GDM1 (cell line): Measurements from ENCODE around the gene HSD17B14.

ENCODE experiments used
- DNase-seq: peaks from one replicate; lab custom pipeline; 2025; lab: John Stamatoyannopoulos, UW

The HSD17B14 gene

DNA sequence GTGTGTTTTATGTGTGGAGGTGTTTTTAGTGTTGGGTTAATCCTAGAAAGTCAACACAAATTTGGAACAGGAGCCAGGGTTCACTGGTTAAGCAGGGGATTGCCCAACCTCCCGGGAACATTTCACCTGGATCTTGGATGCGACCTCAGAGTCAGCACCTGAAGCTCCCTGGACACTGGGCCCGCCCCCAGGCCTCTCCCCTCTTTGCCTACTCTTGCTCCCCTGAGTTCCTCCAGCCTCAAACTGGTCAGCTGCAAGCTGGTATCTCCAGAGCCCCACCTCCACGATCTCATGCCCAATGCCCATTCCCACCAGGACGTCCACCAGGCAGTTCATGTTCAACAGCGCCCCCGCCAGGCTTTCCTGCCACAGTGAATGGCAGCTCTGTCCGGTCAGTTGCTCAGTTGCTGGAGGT lies 9.7 kb downstream of the HSD17B14 start:
- no peak for DNase-seq

DNA sequence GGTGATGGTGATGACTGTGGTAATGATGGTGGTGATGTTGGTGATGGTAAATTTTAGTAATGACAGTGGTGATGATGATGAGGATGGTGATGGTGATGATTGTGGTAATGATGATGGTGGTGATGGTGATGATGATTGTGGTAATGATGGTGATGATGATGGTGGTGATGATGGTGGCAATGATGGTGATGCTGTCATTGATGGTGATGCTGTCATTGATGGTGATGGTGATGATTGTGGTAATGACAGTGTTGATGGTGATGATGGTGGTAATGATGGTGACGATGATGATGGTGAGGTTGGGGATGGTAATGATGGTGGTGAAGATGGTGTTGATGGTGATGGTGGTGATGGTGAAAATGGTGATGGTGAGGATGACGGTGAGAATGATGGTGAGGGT lies 13.8 kb downstream of the HSD17B14 start:
- DNase-seq, result no peak

DNA sequence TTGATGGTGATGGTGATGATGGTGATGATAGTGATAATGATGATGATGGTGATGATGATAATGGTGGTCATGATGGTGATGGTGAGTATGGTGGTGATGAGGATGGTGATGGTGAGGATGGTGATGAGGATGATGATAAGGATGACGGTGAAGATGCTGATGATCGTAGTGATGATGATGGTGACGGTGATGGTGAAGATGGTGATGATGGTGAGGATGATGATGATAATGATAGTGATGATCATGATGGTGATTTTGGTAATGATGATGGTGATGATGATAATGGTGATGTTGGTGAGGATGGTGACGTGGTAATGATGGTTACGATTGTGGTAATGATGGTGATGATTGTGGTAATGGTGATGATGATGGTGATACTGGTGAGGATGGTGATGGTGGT lies 14.7 kb downstream of the HSD17B14 start:
- DNase-seq, result no peak

DNA sequence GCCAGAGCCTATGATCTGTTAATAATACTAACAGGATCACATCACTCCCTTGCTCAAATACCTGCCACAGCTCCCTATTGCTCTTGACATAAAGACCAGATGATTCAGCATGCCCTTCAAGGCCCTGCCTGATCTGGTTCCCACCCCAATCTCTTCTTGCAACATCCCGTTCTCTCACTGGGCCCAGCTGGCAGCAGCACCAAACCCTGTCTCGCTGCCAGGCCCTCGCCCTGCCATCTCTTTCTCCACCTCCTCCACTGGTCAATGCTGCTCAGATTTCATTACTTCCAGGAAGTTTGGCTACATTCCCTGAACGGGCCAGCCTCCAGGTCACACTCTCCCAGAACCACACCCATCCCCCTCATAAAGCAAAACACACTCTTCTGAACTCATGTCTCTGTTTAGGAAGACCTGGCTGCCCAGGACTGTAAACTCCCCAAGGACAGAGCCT lies 16.9 kb downstream of the HSD17B14 start:
- no peak for DNase-seq

DNA sequence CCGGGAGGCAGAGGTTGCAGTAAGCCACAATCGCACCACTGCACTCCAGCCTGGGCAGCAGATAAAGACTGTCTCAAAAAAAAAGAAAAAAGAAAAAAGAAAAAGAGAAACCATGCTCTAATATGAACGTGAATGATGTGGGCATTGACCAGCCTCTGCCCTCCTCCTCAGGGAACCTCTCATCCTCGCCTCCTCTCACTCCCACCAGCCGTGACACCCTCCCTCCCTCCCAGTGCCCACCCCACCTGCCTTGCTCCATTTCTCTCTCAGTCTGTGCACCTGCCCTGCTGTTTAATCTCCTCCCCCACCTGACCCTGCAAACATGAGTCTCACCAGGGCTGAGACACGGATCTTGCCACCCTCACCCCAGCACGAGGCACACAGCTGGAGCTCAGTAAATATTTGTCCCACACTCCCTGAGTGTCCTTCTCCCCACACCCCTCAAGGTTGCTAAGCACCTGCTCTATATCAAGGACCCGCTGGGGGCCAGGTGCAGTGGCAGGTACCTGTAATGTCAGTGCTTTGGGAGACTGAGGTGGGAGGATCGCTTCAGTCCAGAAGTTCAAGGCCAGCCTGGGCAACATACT lies 18.0 kb downstream of the HSD17B14 start:
- DNase-seq, result no peak

DNA sequence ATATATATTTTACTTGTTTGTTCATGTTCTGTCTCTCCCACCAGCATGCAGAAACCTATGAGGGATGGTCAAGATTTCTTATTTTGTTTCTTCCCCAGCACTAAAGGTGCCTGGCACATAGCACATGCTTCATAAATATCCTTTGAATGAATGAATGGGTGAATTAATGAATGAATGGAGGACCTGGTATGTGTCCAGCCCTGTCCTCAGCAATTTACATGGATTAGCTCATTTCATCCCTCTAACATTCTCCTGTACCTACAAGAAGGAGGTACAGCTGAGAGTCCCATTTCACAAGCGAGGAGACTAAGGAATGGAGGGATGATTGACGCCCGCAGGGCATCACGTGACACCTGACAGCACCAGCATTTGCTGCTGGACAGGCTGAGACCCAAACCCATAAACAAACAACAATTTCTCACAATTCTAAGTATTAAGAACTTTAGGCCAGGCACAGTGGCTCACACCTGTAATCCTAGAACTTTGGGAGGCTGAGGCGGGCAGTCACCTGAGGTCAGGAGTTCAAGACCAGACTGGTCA lies 18.6 kb downstream of the HSD17B14 start:
- no peak for DNase-seq

DNA sequence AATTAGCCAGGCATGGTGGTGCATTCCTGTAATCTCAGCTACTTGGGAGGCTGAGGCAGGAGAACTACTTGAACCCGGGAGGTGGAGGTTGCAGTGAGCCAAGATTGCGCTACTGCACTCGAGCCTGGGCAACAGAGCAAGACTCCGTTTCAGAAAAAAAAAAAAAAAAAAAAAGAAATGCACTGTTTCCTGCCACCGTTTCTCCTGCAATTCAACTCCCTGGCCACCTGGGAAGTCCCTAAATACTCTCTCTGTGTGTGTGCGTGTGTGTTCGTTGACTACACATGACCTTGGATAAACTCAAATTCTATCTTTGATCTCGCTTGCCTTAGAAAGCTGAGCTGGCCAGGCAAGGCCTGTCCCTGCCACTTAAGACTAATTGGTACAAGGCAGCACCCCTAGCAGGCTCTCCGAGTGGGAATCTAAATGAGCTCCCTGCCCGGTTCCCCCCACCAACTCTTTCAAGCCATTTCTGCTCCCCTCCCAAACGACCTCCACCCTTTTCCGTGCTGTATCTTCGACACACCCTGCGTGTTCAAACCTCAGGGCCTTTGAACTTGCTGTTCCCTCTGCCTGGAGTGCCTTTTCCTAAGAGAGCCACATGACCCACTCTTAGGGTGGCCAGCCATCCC lies 20.3 kb downstream of the HSD17B14 start:
- DNase-seq, result no peak

DNA sequence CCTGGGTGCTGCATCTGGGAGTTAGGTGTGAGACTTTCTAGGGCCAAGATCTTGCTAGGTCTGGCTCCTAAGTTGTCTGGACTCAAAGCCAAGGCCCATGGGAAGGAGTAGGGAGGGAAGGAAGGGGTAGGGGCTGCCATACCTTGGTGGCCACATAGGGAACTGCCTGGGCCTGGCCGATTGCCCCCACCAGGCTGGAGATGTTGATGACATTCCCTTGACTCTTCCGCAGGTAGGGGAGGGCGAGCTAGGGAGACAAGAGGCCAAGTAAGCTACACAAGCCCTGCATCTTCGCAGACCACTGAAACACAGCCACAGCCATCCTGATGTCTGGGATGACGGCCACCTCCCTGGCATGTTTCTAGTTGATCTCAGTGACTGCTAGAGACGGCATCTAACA lies 21.4 kb downstream of the HSD17B14 start:
- no peak for DNase-seq

DNA sequence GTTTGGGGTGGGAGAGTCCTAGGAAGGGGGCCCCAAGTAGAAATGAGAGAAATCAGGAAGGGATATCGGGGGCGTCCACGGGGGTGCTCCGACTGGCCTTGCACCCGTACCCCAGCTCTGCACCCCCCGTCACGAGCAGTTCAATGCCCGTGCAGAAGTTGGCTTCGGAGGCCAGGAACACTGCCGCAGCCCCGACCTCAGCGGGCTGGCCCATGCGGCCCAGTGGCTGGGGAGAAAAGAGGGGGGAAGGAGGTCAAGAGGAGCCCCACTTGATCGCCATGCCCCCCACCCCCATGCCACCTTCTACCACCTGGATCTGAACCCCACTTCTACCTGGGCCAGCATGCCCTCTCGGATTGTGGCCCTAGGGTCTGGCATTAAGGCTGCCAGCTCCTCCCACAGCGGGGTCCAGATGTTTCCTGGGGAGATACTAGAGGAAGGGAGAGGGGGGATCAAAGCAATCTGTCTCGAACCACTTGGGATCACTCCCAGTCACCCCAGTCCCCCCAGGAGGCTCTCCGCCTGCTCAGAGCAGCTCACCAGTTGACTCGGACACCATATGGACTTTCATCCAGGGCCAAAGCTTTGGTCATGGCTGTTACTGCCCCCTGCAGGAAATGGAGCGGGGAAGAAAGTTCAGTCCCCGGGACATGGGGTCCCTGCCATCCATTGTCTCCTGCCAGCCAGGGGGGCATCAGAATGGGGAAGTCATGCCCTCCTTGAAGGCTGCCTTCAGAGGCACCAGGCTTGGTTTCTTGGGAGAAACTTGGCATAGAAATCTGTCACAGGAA lies 23.0 kb downstream of the HSD17B14 start:
- DNase-seq, result no peak

DNA sequence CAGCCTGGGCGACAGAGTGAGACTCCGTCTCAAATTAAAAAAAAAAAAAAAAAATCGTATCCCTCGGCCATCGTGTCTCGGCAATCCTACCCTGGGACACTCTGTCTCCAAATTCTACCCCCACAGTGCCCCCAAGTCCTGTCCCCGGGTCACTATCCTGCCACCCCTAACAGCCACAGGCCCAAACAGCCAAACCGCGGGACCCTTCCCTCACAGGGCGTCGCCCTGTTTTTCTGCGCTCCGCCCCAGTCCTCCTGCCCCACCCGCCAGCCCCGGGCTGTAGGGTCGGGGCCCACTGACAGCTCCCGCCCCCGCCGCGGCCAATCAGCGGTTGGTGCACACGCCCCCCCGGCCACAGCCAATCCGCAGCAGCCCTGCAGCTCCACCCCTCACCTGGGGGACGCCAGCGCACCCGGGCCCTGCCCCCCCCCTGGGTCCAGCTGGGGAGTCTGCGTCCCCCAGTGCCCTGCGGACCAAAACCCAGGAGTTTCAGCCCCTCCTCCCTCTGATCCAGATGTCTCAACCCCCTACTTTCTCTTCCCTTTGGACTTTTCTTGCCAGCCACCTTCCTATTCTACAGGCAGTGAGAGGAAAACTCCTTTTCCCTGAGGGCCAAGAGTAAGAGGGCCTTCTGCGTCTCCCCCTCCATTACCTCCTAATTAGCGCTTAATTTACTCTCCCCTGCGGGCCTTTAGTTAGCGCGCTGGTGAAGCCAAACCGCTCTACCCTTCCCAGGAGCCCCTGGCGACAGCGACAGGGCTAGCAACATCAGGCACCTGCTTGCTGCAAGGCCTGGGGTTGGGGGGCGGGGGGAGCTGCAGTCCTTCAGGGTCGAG lies 24.0 kb downstream of the HSD17B14 start:
- DNase-seq, result peak; percentile 73

DNA sequence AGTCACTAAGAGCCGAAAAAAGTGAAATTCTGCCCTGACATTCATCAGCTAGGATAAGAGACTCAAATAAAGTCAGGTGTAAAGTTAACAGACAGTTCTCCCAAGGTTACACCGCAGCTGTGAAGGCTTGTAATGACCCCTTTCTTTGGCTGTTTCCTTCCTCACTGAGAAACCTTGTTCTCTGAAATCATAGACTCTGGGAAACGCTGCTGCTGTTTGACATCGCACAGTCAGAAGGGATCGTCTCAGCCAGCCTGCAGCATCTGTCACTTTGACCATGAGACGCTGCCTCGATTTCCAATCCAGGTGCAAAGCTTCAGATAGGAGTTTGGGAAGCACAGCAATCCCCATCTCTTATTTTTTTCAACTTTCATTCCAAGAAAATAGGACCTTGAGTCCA lies 26.1 kb downstream of the HSD17B14 start:
- no peak for DNase-seq

DNA sequence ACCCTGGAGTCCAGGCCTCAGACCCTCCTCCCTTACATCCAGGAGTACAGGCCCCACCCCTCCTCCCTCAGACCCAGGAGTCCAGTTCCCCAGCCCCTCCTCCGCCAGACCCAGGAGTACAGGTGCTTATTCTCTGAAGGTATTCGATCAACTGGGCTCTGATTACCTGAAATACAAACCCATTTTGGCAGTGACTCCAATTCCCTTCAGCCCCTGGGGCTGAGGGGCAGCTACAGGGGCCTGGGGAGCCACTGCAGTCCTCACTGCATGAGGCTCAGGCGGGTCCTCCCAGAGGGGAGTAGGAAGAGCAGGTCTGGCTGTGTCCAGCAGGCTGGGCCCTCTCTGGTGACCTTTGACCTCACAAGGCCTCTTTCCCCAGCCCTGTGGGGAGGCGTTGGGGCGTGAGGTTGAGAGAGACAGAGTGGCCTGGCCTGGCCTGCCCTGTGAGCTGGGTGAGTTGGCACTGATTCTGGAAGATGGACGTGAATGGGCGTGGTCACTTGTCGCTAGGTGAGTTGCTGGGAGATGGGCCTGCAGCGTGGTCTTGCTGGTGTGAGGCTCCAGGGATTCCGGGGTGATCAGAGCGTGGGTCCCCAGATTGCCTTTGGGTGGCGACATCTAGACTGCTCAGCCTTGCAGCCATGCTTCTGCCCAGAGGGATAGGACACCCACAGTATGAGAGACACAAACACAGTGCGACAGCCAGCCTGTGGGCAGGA lies 28.5 kb downstream of the HSD17B14 start:
- DNase-seq, result no peak

DNA sequence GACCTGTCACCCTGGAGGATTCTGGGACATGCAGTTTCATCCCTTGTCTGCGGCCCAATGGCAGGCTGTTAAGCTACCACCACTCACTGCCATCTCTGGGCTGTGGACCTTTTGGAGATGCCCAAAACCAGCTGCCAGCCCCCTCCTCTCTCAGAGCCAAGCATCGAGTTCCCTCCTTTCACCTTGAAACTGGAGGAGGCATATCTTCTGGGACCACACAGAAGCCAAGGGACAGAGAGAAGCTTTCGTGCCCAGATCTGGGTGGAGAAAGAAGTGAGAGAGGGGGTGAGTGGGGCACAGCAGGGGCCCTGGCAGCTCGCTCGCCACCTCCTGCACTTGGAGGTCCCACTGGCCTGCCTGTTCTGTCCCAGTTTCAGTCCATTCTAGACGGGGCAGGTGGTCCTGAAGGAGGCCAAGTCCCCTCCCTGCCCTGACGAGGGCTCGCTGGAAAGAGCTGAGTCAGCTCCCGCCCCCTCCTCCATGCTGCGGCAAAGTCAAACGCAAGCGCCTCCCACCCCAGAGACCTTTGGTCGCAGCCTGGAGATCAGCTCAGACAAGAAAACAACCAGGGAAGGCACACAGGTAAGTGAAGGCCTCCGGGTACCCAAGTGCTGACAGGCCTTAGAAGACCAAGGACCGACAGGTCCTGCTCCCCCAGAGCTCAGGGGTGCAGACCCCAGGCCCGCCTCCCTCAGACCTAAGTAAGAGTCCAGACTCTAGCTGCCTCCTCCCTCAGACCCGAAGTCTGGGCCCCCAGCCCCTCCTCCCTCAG lies 29.3 kb downstream of the HSD17B14 start:
- DNase-seq, result peak; percentile 33

DNA sequence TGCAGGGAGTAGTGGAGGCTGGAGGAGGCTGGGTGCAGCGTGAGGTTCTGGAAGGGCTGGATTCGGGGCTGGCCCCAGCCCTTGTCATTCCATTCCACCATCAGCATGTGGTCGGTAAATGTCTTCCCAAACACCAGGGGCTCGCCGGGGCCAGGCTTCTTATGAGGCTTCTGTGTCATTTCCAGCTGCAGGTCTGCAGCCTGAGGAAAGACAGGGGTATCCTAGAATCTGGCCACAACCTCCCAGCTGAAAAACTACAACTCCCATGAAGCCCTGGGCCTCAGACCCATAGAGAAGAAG lies 29.8 kb downstream of the HSD17B14 start:
- DNase-seq, result no peak

DNA sequence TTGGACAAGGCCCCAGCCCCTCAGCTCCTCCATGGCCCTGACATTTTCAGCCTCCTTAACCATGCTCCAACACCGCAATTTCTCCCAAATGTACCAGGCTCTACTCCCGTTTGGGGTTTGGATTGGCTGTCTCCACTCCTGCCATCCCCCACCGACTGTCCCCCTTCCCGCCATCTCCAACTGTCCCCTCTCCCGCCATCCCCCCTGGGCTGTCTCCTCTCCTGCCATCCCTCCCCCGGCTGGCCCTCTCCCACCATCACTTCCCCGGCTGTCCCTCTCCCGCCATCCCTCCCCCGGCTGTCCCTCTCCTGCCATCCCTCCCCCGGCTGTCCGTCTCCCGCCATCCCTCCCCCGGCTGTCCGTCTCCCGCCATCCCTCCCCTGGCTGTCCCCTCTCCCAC lies 30.8 kb downstream of the HSD17B14 start:
- no peak for DNase-seq

DNA sequence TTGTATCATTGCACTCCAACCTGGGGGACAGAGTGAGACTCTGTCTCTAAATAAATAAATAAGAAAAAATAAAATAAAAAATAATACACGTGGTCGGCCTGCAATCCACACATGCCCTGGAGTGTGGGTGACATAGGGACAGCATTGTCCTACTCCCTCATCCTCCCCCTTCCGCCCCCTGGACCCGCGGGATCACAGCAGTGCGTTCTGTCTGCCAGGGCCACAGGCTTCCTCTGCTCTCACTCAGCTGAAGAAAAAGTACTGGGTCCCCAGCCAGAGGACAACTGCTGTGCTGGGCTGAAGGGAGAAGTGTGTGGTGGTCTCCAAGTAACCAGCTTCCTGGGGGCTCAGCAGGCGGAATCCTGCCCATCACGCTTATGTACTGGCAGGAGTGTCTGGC lies 31.8 kb downstream of the HSD17B14 start:
- no peak for DNase-seq

DNA sequence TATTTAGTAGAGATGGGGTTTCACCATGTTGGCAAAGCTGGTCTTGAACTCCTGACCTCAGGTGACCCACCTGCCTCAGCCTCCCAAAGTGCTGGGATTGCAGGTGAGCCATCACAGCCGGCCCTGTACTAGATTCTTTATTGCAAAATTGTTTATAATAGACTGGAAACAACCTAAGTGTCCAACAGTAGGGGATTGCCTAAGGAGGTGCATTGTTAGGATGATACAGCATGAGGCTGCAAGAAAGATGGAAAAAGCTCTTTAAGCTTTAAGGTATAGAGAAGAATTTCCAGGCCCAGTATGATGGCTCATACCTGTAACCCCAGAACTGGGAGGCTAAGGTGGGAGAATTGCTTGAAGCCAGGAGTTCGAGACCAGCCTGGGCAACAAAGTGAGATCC lies 33.7 kb downstream of the HSD17B14 start:
- no peak for DNase-seq

DNA sequence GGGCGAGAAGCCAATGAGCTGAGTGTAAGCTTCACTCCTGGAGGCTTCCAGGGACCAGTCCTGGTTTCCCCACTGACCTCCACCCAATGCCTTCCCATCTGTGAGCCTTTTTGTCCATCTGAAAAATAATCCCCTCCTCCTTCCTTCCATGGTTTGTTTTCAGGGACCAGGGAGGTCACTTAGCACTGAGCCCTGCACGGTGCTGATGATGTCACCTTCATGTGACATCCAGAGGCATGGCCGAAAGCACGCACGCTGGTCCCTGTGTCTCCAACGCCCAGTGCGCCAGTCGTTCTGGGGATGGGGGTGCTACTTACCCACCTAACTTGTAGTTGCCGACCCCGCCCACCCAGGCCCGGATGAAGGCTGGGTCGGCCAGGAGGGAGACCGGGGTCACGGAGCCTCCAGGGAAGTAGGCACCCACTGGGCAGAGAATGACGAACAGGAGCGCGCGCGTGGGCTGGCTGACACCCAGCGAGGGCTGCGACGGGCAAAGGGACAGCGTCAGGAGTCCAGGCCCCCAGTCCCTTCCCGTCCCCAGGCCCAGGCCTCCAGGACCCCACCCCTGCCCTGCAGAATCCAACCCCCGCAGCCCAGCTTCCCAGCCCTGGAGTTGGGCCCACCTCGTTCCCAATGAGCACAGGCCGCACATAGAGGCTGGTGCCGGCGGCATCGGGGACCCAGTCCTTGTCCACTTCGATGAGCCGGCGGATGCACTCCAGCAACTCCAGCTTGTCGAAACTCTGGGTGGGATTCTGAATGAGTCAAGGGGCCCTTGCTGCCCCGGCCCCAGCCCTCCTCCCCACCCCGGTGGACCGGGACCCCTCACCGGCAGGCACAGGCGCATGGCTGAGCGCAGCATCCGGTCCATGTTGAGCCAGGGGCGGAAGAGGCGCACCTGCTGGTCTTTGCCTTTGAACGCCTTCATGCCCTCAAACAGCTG lies 36.7 kb downstream of the HSD17B14 start:
- DNase-seq, result no peak

DNA sequence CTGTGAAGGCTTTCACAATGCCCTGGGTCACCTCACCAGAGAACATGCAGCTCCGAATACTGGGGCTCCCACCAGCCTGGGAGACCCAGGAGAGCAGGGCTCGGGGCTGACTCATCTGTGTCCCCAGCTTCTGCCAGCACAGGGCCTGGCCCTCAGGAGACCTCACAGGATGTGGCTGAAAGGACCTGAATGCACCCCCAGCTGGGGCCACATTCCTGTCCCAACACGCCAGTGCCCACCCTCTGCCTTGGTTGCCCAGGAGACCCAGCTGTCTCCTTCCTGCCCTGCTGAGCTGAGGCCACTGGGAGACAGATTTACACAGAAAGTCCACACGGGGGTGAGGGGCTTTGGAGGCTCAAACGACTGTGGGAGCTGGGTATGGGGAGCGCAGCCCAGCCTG lies 37.4 kb downstream of the HSD17B14 start:
- DNase-seq, result peak; percentile 24

DNA sequence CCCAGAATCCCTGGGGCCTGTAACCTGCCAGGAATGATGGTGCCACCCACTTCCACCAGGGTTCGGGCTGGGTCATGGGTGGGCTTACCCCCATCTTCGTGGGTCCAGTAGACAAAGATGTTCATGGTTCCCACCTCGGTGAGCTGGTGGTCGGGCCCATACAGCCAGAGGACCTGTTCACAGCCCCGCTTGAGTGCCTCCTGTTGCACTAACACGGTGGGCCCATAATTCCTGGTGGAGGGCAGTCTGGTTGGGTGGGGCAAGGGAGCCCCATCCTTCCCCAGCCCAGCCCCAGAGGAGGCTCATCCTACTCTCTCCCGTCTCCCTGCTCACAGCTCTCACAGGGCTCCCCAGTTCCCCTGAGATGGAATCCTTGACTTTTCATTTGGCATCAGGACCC lies 39.2 kb downstream of the HSD17B14 start:
- DNase-seq, result no peak
